Measurements from ENCODE around the gene ICAM5.
A peak's percentile ranks its signal among the peaks of the same experiment; 100 is the strongest.
"Not testable (repeated sequence)": the region's sequence is repeated elsewhere in the genome, so short reads cannot be mapped to it uniquely, and the experiment has no call there.

The ICAM5 gene

GRCh38 chr19:10289836-10290356 lies at the start of gene ICAM5:
ICAM5 (plus strand) TSS chr19:10289952; CDS start chr19:10290044, 92 bp downstream.
- DNase-seq = peak; percentile 83

- not testable (repeated sequence) for DNase-seq
These were observed 47.8 kb upstream of the ICAM5 start for GRCh38 chr19:10241826-10242449.

DNA sequence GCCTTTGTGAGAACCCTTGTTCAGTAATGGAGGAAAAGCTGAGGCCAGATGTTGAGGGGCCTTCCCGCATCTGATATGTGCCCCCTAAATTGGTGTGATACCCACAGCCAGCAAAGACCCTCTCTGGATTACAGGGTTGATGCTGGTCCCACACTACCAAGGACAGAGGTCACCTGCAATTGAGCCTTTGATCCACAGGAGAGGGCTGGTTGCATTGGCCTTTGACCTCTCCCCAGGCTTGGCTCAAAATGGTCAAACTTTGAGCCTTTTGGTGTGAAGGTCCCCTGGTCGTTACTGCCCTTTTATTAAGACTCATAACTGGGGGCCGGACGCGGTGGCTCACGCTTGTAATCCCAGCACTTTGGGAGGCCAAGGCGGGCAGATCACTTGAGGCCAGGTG lies 46.1 kb upstream of the ICAM5 start:
- DNase-seq = no peak

- no peak for DNase-seq
These were observed 44.4 kb upstream of the ICAM5 start for GRCh38 chr19:10245189-10245939.

GRCh38 chr19:10246511-10246910 lies 43.2 kb upstream of the ICAM5 start:
- no peak for DNase-seq

GRCh38 chr19:10251792-10252694 lies 37.7 kb upstream of the ICAM5 start, which contains the start of gene MRPL4:
MRPL4 (plus strand) TSS chr19:10252214; CDS start chr19:10252254, 40 bp downstream.
- peak; percentile 99 for DNase-seq

DNA sequence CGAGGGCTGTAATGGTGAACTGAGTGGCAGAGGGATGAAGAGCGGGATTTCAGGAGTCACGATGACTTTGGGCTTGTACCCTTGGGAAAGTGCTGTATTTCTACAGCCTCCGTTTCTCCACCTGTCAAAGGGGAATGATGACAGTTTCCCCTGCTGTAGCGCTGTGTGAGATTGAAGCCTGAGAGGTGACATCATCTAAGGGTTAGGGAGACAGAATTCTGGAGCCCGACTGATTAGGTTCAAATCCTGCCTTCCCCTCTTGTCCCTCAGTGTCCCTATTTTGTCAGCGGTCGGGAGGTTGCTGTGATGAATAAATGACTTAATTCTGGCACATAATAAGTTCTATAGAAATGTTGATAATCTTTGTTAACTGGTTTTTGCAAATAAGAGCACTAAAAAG lies 37.0 kb upstream of the ICAM5 start:
- DNase-seq = no peak

- no peak for DNase-seq
These were observed 35.5 kb upstream of the ICAM5 start for GRCh38 chr19:10254244-10254643.

- no peak for DNase-seq
These were observed 34.4 kb upstream of the ICAM5 start for GRCh38 chr19:10255358-10255757.

GRCh38 chr19:10256551-10256950 lies 33.2 kb upstream of the ICAM5 start:
- no peak for DNase-seq

DNA sequence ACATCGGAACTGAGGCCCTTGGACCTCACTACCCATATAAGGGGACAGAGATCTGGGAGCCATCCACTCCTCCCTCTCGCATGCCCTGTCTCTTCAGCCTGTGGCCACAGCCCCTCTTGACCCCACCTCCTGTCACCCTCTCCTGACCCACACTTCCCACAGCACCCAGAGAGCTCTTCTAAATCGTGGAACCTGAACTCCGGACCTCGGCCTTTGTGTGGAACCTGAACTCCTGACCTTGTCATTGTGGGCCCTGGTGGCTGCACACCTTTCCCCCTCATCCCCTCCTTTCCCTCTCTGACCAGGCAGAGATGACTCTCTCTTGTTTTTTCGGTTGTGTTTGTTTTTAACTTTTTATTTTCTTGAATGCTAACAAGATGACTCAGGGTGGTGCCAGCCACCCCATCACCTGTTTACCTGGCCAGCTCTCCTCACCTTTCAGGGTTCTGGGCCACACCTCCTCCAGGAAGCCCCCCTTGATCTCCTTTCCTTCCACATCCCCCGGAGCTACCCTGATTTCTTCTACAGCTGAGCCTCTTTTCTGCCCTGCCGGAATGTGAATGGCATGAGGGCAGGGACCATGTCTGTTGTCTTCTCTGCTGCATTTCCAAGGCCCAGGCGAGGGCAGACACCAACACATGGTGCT lies 32.7 kb upstream of the ICAM5 start:
- DNase-seq = no peak

DNA sequence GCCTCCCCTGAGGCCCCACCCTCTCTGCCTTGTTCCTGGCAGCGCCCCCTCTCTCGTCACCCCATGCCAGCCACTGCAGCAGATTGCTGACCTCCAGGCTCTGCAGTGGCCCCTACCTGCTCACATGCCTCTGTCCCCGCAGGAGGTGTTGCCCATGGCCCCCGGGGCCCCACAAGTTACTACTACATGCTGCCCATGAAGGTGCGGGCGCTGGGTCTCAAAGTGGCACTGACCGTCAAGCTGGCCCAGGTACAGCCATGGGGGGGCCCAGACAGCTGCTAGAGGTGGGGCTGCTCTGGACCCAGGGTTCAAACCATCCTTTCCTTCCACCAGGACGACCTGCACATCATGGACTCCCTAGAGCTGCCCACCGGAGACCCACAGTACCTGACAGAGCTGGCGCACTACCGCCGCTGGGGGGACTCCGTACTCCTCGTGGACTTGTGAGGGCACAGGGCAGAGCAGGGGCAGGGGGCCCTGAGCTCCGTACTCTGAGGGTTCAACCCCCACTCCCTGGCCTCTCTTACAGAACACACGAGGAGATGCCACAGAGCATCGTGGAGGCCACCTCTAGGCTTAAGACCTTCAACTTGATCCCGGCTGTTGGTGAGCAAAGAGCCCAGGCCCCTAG lies 31.6 kb upstream of the ICAM5 start:
- no peak for DNase-seq

- peak; percentile 89 for DNase-seq
These were observed 30.4 kb upstream of the ICAM5 start for GRCh38 chr19:10259162-10259905.

- DNase-seq = no peak
These were observed 29.6 kb upstream of the ICAM5 start for GRCh38 chr19:10260141-10260584.

- DNase-seq = no peak
These were observed 27.0 kb upstream of the ICAM5 start for GRCh38 chr19:10262771-10263170.

GRCh38 chr19:10266706-10267105 lies 23.0 kb upstream of the ICAM5 start:
- no peak for DNase-seq

- DNase-seq = peak; percentile 1
These were observed 21.7 kb upstream of the ICAM5 start for GRCh38 chr19:10268071-10268470.

DNA sequence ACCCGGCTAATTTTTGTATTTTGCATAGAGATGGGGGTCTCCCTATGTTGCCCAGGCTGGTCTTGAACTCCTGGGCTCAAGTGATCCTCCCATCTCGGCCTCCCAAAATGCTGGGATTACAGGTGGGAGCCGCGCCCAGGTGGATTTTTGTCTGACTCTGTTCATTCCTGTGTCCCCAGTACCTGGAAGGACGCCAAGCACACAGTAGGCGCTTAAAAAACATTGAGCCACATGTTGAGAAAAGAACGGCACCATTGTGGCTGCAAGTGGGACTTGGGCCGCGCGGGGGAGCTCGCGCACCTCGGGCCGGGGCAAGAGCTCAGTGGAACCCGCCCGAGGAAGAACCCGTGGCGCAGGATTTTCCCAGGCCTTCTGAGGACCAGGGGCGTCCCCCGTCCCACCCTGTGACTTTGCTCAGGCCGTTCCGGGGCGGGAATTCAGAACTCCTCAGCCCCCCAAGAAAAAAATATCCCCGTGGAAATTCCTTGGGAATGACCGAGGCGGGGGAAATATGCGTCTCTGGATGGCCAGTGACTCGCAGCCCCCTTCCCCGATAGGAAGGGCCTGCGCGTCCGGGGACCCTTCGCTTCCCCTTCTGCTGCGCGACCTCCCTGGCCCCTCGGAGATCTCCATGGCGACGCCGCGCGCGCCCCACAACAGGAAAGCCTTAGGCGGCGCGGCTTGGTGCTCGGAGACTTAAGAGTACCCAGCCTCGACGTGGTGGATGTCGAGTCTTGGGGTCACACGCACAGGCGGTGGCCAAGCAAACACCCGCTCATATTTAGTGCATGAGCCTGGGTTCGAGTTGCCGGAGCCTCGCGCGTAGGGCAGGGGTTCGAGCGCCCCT lies 20.2 kb upstream of the ICAM5 start:
- peak; percentile 85 for DNase-seq

DNA sequence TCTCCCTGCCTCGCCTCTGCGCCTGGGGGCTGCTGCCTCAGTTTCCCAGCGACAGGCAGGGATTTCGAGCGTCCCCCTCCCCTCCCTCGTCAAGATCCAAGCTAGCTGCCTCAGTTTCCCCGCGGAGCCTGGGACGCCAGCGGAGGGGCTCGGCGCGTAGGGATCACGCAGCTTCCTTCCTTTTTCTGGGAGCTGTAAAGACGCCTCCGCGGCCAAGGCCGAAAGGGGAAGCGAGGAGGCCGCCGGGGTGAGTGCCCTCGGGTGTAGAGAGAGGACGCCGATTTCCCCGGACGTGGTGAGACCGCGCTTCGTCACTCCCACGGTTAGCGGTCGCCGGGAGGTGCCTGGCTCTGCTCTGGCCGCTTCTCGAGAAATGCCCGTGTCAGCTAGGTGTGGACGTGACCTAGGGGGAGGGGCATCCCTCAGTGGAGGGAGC lies 19.6 kb upstream of the ICAM5 start:
- peak; percentile 89 for DNase-seq

All from RPMI8226 (cell line).